ENCODE results near the gene DCHS1.

Gene DCHS1

DNA sequence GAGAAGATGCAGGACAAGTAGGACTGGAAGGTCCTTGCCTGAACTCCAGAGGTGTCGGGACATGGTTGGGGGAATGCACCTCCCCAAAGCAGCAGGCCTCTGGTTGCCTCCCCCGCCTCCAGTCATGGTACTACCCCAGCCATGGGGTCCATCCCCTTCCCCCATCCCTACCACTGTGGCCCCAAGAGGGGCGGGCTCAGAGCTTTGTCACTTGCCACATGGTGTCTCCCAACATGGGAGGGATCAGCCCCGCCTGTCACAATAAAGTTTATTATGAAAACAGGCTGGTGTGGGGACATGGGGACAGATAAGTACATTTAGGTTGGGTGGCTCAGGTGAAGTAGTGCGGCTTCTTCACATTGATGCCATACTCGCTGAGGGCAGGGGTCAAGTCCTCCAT, 45.0 kb downstream of the DCHS1 start:
- DNase-seq = peak; percentile 39

DNA sequence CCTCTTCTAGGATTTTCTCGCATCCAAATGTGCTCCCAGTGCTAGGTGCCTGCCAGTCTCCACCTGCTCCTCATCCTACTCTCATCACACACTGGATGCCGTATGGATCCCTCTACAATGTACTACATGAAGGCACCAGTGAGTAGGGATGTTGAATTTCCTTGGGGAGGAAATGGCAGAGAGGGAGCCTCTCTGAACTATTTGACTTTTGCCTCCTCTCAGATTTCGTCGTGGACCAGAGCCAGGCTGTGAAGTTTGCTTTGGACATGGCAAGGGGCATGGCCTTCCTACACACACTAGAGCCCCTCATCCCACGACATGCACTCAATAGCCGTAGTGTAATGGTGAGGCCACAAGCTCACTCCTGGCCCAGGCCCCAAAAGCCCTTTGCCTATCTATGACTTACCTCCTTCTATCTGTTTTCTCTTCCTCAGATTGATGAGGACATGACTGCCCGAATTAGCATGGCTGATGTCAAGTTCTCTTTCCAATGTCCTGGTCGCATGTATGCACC, 46.0 kb downstream of the DCHS1 start:
- DNase-seq = peak; percentile 21

- DNase-seq = peak; percentile 32
These were observed 46.7 kb downstream of the DCHS1 start for GRCh38 chr11:6608726-6609501.

DNA sequence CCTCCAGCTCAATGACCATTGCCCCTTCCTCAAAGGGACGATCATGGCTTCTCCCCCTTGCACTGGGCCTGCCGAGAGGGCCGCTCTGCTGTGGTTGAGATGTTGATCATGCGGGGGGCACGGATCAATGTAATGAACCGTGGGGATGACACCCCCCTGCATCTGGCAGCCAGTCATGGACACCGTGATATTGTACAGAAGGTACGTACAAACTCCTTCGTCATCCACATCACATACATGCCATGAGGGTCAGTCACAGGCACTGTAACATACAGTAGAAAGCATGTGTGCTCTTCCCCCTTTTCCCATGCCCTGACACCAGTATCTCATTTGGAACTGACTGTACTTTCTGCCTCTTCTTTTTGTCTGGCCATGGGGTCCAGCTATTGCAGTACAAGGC, 47.6 kb downstream of the DCHS1 start:
- DNase-seq = peak; percentile 32

DNA sequence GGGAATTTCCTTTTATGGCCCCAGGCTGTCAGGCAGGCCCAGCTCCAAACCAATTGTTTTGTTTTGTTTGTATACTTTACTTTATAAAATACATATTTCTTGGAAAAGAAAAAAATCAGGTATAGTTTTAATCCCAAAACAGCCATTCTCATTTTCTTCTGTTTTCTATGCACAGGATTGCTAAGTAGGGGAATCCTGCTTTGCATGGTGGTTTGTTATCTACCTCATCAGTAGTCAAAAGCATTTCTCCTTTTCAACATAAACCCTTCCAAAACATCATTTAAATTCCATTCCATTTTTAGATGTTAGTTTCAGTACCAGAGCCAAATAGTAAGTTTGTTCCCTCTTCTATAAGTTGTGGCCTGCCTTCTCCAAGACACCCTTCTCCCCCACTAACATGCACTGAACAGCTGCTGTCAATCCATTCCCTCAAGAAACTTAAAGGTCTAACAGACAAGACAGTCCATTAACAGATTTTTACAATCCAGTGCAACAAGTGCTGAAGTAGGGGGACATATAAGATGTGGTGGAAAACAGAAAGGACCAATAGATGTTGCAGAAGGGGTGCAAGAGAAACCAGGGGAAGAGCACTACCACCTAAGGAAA, 48.3 kb downstream of the DCHS1 start:
- DNase-seq = peak; percentile 38

DNA sequence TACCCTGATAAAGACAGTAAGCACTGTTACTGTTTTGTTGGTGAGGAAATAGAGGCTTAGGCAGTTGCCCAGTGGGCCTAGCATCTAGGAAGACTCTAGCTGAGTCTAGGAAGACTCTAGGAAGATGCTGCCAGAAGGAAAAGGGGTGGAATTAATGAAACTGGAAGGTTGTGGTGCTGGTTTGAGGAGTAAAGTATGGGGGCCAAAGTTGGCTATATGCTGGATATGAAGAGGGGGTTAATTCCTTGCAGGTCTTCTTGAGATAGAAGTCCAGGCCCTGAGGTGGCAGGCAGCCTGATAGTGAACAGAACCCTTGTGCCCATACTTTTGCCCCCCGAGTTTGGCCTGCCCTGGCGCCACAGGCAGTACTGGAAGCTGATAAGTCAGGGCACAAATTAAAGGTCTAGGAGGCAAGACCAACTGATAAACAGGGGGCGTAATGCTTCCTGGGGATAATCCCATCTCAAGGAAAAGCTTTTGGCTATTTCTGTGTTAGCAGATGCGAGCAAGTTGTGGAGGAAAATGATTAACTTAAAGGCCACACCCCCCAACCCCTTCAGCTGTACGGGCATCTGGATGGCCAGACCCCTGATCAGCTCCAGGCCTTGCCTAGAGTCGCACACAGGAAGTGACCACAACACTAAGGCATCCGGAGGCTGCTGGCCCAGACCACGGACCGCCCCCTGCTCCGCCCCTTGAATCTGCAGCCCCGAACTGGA, 49.0 kb downstream of the DCHS1 start:
- DNase-seq = peak; percentile 98

DNA sequence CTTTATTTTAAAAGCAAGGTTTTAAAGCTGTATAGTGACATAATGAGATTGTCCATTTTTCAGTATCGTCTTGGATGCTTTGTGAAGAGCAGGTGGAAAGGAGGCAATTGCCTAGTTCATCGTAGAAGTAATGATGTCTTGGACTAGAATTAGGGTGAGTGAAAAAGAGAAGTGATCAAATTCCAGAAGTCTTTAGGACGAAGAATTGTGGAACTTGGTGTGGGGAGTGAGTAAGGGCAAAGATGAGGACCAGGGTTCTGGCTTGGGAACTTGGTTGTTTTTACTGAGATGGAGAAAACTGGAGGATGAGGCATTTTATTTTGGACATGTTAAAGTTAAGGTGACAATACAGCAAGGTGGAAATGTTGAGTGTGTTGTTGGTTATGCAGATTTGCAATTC, 50.8 kb downstream of the DCHS1 start:
- peak; percentile 17 for DNase-seq

- peak; percentile 82 for DNase-seq
These were observed 51.5 kb downstream of the DCHS1 start for GRCh38 chr11:6604081-6604626.

GRCh38 chr11:6603287-6604080, 52.1 kb downstream of the DCHS1 start, which contains the start of the genes ILK and RRP8:
Gene ILK, plus strand, starts transcription at chr11:6603774. Its CDS starts 498 bp downstream, at chr11:6604272.
Gene RRP8, minus strand, starts transcription at chr11:6603616. Its CDS starts 114 bp downstream, at chr11:6603502.
- peak; percentile 95 for DNase-seq

DNA sequence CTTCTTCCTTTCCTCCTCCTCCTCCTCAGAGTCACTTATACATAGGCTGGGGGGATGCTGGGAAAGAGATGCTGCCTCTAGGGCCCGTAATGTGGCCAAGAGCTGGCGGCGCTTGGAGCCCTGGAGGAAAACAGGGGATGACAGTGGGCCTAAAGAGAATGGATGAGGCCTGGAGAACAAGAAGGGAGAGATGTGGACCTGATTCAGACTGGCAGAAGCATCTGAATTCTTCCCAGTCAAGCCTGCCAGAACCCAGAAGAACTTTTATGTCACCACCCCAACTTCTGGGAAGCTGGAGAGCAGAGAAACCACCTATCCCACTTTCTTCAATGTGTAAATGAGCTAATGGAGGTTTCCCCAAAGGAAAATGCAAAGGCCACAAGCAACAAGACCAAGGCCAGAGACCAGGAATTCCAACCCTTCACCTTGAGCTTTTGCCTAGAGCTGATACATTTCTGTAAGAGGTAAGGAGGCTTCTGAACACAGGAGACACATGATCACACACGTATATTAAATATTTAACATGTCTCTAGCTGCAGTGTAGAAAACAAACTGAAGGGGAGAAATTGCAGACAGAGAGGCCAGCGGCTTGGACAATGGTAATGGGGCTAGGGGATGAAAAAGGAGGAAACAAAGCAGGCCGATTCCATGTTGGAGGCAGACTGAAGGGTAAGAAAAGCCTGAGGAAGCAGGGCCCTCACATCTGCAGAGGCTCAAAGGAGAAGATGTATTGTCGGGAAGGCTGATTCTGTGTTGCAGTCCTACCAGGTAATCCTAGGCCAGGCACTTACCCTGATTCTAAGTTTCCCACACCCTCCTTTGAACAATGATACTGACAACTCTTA, 53.3 kb downstream of the DCHS1 start:
- DNase-seq = peak; percentile 32

DNA sequence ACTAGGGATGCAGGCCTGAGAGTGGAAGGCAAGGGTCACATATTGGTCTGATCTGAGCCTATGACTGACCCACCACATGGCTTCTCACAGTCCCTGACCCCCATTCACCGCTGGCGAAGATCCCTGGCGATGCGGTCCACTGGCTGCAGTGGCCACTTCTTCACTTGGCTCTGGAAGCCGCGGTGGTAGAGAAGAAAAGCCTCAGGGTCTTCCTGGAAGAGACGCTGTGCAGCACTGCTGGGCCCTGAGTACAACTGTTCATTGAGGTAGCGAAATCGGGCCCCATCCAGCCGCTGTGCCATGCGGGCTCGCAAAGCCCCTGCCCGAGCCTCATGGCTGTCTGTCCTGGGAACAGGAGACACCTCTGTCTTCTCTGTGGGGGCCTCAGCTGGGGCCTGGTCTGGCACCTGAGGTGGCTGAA, 54.6 kb downstream of the DCHS1 start:
- peak; percentile 27 for DNase-seq

GRCh38 chr11:6599881-6600390, 55.7 kb downstream of the DCHS1 start:
- DNase-seq = peak; percentile 6

DNA sequence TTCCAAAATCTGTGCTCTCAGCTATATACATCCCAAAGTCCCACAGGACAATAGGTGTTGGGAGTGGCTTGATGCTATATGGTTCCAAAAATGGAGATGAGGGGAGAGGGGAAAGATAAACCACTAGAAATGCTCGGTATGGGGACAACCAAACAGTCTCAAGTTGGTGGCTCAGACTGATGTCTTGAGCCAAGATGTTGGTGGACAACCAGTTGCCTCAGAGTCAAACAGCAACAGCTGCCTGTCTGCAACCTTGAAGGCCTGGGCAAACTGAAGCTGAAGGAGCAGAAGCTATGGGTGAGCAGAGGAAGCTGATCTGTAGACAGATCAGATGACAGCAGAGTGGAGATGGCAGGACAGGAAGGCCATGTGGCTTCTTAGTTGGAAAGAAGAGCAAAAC, 56.2 kb downstream of the DCHS1 start:
- no peak for DNase-seq

DNA sequence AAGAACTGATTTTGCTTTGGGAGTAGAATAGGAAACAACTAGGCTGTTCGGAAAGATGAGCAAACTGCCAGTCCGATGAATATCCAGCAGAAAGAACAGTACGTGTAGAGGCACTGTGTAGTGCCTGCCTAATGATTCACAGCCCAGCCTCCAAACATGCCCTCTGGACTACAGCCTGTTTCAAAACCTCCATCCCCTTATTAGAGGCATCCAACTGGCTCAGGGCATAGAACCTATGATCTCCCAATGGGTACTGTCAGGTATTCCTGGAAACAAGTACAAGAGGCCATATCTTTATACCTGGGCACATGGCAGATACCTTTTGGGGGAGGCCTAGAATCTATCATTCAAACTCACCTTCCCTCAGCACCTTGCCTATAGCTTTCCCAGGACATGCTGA, 57.1 kb downstream of the DCHS1 start:
- no peak for DNase-seq

GRCh38 chr11:6596239-6596877, 59.3 kb downstream of the DCHS1 start:
- DNase-seq = no peak

DNA sequence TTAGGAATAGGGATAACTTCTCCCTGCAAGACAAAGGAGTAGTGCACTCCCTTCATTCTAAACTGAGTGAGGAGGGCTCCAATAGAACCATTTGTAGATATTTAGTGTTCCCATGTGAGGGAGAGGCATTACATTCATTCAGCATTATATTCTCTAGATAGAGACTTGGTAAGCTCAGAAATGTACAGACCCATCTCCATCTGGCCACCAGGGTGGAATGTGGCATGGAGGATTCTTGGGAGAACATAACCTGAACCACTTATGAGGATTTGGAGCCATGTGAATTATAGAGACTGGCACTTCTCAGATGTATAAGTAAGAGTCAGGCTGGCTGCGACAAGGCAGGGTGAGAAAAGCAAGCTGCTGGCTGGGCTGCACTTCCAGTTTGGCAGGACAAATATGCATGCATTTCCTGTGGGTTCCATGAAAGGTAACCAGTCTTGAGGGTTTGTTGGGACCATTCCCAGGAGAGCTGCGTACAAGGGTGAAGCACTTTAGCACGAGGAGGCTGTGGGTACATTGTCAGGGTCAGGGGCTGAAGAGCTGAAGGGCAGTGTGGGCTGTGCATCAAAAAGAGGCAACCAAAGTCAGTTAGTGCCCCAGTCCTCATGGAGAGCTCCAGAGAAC, 61.4 kb downstream of the DCHS1 start:
- DNase-seq = no peak

GRCh38 chr11:6588018-6588417, 67.6 kb downstream of the DCHS1 start:
- no peak for DNase-seq

DNA sequence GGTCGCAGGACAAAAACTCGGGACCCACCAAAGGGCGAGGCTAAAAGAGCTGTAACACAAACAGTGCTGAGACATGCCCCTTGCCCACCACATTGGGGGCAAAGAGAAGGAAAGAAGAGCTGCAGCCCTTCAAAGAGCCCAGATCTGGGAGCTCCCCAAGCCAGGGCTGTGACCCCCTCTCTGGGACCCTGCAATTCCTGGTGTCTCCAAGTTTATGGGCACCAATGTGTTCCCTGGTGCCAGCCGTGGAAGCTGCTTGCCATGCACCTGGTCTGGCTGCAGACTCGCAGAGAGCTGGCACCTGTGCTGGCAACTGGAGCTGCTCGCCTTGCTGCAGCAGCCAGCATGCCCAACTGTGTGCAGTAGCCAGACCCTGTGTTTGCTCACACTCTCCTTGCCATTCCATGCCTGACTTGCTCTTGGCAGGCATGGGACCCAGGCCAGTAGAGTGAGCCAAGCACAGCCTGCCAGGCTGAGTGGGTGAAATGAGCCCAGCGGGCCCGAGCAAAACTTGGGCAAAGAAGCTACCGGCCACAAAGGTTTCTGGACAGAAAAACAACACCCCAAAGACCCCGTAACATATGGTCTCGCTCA, 68.2 kb downstream of the DCHS1 start:
- no peak for DNase-seq
